OCI-LY3 (cell line): ENCODE measurements around the gene RPL23.

Experiments
- EZH2phosphoT487 ChIP-seq: fragments of 200-600 bp; shearing (Covaris generic); IDR thresholded peaks from 2 replicates; pipeline ENCODE4 v1.6.1; 2018; ENCODE audit warnings: antibody characterized with exemption, mixed run types, low read depth
- TF ChIP-seq, protein P1 (sequence below): fragments of 200-600, 300-600 bp; sonication (generic); IDR thresholded peaks from 2 replicates; pipeline ENCODE4 v1.5.1; 2014; ENCODE audit warnings: antibody characterized with exemption, low read length, low read depth

- TF ChIP-seq, protein P1, sequence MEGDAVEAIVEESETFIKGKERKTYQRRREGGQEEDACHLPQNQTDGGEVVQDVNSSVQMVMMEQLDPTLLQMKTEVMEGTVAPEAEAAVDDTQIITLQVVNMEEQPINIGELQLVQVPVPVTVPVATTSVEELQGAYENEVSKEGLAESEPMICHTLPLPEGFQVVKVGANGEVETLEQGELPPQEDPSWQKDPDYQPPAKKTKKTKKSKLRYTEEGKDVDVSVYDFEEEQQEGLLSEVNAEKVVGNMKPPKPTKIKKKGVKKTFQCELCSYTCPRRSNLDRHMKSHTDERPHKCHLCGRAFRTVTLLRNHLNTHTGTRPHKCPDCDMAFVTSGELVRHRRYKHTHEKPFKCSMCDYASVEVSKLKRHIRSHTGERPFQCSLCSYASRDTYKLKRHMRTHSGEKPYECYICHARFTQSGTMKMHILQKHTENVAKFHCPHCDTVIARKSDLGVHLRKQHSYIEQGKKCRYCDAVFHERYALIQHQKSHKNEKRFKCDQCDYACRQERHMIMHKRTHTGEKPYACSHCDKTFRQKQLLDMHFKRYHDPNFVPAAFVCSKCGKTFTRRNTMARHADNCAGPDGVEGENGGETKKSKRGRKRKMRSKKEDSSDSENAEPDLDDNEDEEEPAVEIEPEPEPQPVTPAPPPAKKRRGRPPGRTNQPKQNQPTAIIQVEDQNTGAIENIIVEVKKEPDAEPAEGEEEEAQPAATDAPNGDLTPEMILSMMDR = no peak
- TF ChIP-seq EZH2phosphoT487 = no peak
Measured at GRCh38 chr17:38882870-38883269, 29.3 kb upstream of the RPL23 start.
